ENCODE data around the gene ALDH7A1.

Gene ALDH7A1

GRCh38 chr5:126595486-126596083 is 566 bp upstream of the ALDH7A1 start:
- Histone ChIP-seq H3K36me3 (no peaks in the 10 kb centered on the region), H3K27me3 (peaks cover 59% of the 10 kb centered on the region), H3K4me1 (ENCODE audit: control insufficient read depth in 1 of 2, insufficient read depth in 1 of 2, low read depth in 1 of 2, low read length in 1 of 2) (peaks cover 7 to 14% of the 10 kb centered on the region in 2 experiments), H3K9me3 (no peaks in the 10 kb centered on the region), H3K4me3 (ENCODE audit: low read depth in 1 of 2, low read length in 1 of 2) (peak overlapping the region in 1 of 2 experiments; percentile 41), H3K27ac (no peak overlapping the region)
- no peak for TF ChIP-seq CTCF (IDR thresholded peaks at IDR 0.05)

- Histone ChIP-seq H3K4me3 (ENCODE audit: low read depth in 1 of 2, low read length in 1 of 2) (no peak overlapping the region), H3K27ac (no peak overlapping the region)
- TF ChIP-seq CTCF (IDR thresholded peaks at IDR 0.05): no peak
Measured at GRCh38 chr5:126591549-126591948, 3.5 kb downstream of the ALDH7A1 start.

GRCh38 chr5:126589536-126590297 is 5.3 kb downstream of the ALDH7A1 start:
- Histone ChIP-seq H3K27ac (no peak overlapping the region), H3K9me3 (no peaks in the 10 kb centered on the region), H3K4me1 (ENCODE audit: control insufficient read depth in 1 of 2, insufficient read depth in 1 of 2, low read depth in 1 of 2, low read length in 1 of 2) (peaks cover 2 to 4% of the 10 kb centered on the region in 2 experiments), H3K4me3 (ENCODE audit: low read depth in 1 of 2, low read length in 1 of 2) (no peak overlapping the region), H3K36me3 (no peaks in the 10 kb centered on the region), H3K27me3 (peaks cover 24% of the 10 kb centered on the region)
- TF ChIP-seq CTCF (IDR thresholded peaks at IDR 0.05): no peak

More at GRCh38 chr5:126591549-126591948, 3.5 kb downstream of the ALDH7A1 start:
- H3K27me3 ChIP-seq: peaks cover 42% of the 10 kb centered on the region
- no peaks in the 10 kb centered on the region for H3K9me3 ChIP-seq
- no peaks in the 10 kb centered on the region for H3K36me3 ChIP-seq
- peaks cover 5 to 11% of the 10 kb centered on the region in 2 experiments for H3K4me1 ChIP-seq (ENCODE audit: control insufficient read depth in 1 of 2, insufficient read depth in 1 of 2, low read depth in 1 of 2, low read length in 1 of 2)

GRCh38 chr5:126587551-126588390 is 7.2 kb downstream of the ALDH7A1 start:
- Histone ChIP-seq H3K4me3 (ENCODE audit: low read depth in 1 of 2, low read length in 1 of 2) (no peak overlapping the region), H3K27me3 (peaks cover 4% of the 10 kb centered on the region), H3K9me3 (no peaks in the 10 kb centered on the region), H3K4me1 (ENCODE audit: control insufficient read depth in 1 of 2, insufficient read depth in 1 of 2, low read depth in 1 of 2, low read length in 1 of 2) (no peaks in the 10 kb centered on the region), H3K27ac (no peak overlapping the region), H3K36me3 (no peaks in the 10 kb centered on the region)
- TF ChIP-seq CTCF (IDR thresholded peaks at IDR 0.05): no peak

- TF ChIP-seq CTCF (IDR thresholded peaks at IDR 0.05): no peak
- Histone ChIP-seq H3K4me1 (ENCODE audit: control insufficient read depth in 1 of 2, insufficient read depth in 1 of 2, low read depth in 1 of 2, low read length in 1 of 2) (no peaks in the 10 kb centered on the region), H3K36me3 (no peaks in the 10 kb centered on the region)
Measured at GRCh38 chr5:126583761-126584160, 11.3 kb downstream of the ALDH7A1 start.

More at GRCh38 chr5:126583761-126584160, 11.3 kb downstream of the ALDH7A1 start:
- Histone ChIP-seq H3K9me3 (no peaks in the 10 kb centered on the region), H3K27ac (no peak overlapping the region), H3K4me3 (ENCODE audit: low read depth in 1 of 2, low read length in 1 of 2) (no peak overlapping the region), H3K27me3 (no peaks in the 10 kb centered on the region)
